Measurements from ENCODE around the gene EHBP1. TPM values are rescaled to one million over a fixed set of nuclear protein-coding genes. Genes with fewer than 3 reads are reported as not detected.

The EHBP1 gene
- total and polyA plus RNA-seq, 2 donors (not counting 1 experiment from before 2014, with no cell fraction given) = 129 to 191 TPM

DNA sequence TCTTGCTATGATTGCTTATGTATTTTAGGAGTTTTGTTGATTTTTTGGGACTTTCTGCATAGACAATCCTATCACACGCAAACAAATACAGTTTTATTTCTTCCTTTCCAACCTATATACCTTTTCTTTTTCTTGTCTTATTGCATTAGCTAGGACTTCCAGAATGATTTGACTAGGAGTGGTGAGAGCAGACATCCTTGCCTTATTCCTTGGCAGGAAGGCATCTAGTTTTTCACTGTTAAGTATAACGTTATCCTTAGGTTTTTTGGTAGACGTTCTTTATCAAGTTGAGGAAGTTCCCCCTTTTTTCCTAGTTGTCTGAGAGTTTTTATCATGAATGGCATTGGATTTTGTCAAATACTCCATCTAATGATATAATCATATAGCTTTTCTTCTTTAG, 25.8 kb downstream of the EHBP1 start:
- H3K79me2 ChIP-seq (ENCODE audit: control insufficient read depth, insufficient read depth, low read length) = peaks cover 80% of the 10 kb centered on the region

DNA sequence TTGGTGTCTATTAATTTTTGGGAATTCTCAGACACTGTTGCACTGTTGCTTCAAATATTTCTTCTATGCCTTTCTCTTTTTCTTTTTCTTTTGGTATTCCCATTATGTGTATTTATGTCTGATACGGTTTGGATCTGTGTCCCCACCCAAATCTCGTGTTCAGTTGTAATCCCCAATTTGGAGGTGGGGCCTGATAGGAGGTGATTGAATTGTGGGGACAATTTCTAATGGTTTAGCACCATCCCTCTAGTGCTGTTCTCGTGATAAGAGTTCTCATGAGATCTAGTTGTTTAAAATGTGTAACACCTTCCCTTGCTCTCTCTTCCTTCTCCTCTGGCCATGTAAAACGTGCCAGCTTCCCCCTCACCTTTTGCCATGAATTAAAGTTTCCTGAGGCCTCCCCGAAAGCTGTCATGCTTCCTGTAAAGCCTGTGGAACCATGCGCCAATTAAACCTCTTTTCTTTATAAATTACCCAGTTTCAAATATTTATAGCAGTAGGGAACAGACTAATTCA, 26.8 kb downstream of the EHBP1 start:
- no peaks in the 10 kb centered on the region for H3K36me3 ChIP-seq (ENCODE audit: control insufficient read depth, insufficient read depth, low read length)
- no peak overlapping the region for H3K4me3 ChIP-seq (replicated peaks in 1 of 4; ENCODE audit: control extremely low read depth in 1 of 4, insufficient read depth in 1 of 4, low read depth in 3 of 4, low read length in 4 of 4)
- H3K27me3 ChIP-seq (ENCODE audit: control insufficient read depth, insufficient read depth, low read length) = no peaks in the 10 kb centered on the region
- TF ChIP-seq EZH2 (IDR thresholded peaks at IDR 0.05; ENCODE audit: low read length, missing control alignments) = no peak
- TF ChIP-seq, protein P1, sequence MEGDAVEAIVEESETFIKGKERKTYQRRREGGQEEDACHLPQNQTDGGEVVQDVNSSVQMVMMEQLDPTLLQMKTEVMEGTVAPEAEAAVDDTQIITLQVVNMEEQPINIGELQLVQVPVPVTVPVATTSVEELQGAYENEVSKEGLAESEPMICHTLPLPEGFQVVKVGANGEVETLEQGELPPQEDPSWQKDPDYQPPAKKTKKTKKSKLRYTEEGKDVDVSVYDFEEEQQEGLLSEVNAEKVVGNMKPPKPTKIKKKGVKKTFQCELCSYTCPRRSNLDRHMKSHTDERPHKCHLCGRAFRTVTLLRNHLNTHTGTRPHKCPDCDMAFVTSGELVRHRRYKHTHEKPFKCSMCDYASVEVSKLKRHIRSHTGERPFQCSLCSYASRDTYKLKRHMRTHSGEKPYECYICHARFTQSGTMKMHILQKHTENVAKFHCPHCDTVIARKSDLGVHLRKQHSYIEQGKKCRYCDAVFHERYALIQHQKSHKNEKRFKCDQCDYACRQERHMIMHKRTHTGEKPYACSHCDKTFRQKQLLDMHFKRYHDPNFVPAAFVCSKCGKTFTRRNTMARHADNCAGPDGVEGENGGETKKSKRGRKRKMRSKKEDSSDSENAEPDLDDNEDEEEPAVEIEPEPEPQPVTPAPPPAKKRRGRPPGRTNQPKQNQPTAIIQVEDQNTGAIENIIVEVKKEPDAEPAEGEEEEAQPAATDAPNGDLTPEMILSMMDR (conservative IDR thresholded peaks at IDR 0.05 in 1 of 2, IDR thresholded peaks at IDR 0.05 in 1 of 2; ENCODE audit: low read depth in 1 of 2, low read length in 2 of 2) = no peak
- H4K20me1 ChIP-seq (ENCODE audit: control insufficient read depth, extremely low read depth, insufficient read depth, low read length) = peaks cover 2% of the 10 kb centered on the region
- H3K4me2 ChIP-seq (ENCODE audit: extremely low read depth, insufficient read depth, low read length) = no peak overlapping the region
- no peak for DNase-seq (ENCODE audit: low read depth in 2 of 2)
- H3K4me1 ChIP-seq (ENCODE audit: control insufficient read depth, extremely low read depth, insufficient read depth, low read length) = peaks cover 2% of the 10 kb centered on the region
- no peaks in the 10 kb centered on the region for H3K9me3 ChIP-seq (ENCODE audit: control insufficient read depth, insufficient read depth, low read depth, low read length)
- H3K9ac ChIP-seq (ENCODE audit: insufficient read depth, low read length) = no peak overlapping the region
- no peak overlapping the region for H3K27ac ChIP-seq (ENCODE audit: insufficient read depth, low read length)
- H3K79me2 ChIP-seq (ENCODE audit: control insufficient read depth, insufficient read depth, low read length) = peaks cover 80% of the 10 kb centered on the region
- no peak overlapping the region for H2AFZ ChIP-seq (ENCODE audit: low read length)

More for the DNA sequence above, 25.8 kb downstream of the EHBP1 start:
- H3K9ac ChIP-seq (ENCODE audit: insufficient read depth, low read length) = no peak overlapping the region
- no peak overlapping the region for H3K4me2 ChIP-seq (ENCODE audit: extremely low read depth, insufficient read depth, low read length)
- H3K4me1 ChIP-seq (ENCODE audit: control insufficient read depth, extremely low read depth, insufficient read depth, low read length) = peaks cover 2% of the 10 kb centered on the region
- no peak for TF ChIP-seq EZH2 (IDR thresholded peaks at IDR 0.05; ENCODE audit: low read length, missing control alignments)
- TF ChIP-seq, protein P1 (conservative IDR thresholded peaks at IDR 0.05 in 1 of 2, IDR thresholded peaks at IDR 0.05 in 1 of 2; ENCODE audit: low read depth in 1 of 2, low read length in 2 of 2) = no peak
- no peak for DNase-seq (ENCODE audit: low read depth in 2 of 2)
- H3K4me3 ChIP-seq (replicated peaks in 1 of 4; ENCODE audit: control extremely low read depth in 1 of 4, insufficient read depth in 1 of 4, low read depth in 3 of 4, low read length in 4 of 4) = no peak overlapping the region
- no peak overlapping the region for H3K27ac ChIP-seq (ENCODE audit: insufficient read depth, low read length)
- no peaks in the 10 kb centered on the region for H3K27me3 ChIP-seq (ENCODE audit: control insufficient read depth, insufficient read depth, low read length)
- H3K36me3 ChIP-seq (ENCODE audit: control insufficient read depth, insufficient read depth, low read length) = no peaks in the 10 kb centered on the region
- no peaks in the 10 kb centered on the region for H3K9me3 ChIP-seq (ENCODE audit: control insufficient read depth, insufficient read depth, low read depth, low read length)
- no peak overlapping the region for H2AFZ ChIP-seq (ENCODE audit: low read length)
- H4K20me1 ChIP-seq (ENCODE audit: control insufficient read depth, extremely low read depth, insufficient read depth, low read length) = peaks cover 2% of the 10 kb centered on the region

DNA sequence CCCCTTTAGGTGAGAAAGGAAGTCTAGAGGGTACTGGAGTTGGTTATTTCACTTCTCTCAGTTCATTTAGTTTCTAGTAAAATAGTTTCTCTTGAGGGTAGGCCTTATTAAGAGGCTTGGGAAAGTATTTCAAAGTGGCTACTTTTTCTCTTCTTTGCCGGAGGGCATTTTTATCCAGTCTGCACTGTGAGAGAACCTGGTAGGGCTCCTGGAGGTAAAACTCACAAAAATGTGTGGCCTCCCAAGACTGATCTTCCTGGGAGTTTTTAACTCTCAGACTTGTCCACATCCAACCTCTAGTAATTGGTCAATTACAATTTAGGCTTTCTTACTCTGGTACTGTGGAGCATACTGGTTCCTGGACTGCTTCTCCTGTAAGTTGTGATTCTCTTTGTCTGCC, 28.0 kb downstream of the EHBP1 start:
- no peak for TF ChIP-seq EZH2 (IDR thresholded peaks at IDR 0.05; ENCODE audit: low read length, missing control alignments)
- TF ChIP-seq, protein P1 (conservative IDR thresholded peaks at IDR 0.05 in 1 of 2, IDR thresholded peaks at IDR 0.05 in 1 of 2; ENCODE audit: low read depth in 1 of 2, low read length in 2 of 2) = no peak
- Histone ChIP-seq H3K9ac (ENCODE audit: insufficient read depth, low read length) (no peak overlapping the region), H2AFZ (ENCODE audit: low read length) (no peak overlapping the region), H3K27ac (ENCODE audit: insufficient read depth, low read length) (no peak overlapping the region), H3K4me1 (ENCODE audit: control insufficient read depth, extremely low read depth, insufficient read depth, low read length) (peaks cover 2% of the 10 kb centered on the region), H3K9me3 (ENCODE audit: control insufficient read depth, insufficient read depth, low read depth, low read length) (no peaks in the 10 kb centered on the region), H3K4me2 (ENCODE audit: extremely low read depth, insufficient read depth, low read length) (peak overlapping the region; percentile 8), H3K4me3 (replicated peaks in 1 of 4; ENCODE audit: control extremely low read depth in 1 of 4, insufficient read depth in 1 of 4, low read depth in 3 of 4, low read length in 4 of 4) (no peak overlapping the region), H3K27me3 (ENCODE audit: control insufficient read depth, insufficient read depth, low read length) (no peaks in the 10 kb centered on the region), H3K79me2 (ENCODE audit: control insufficient read depth, insufficient read depth, low read length) (peaks cover 81% of the 10 kb centered on the region), H4K20me1 (ENCODE audit: control insufficient read depth, extremely low read depth, insufficient read depth, low read length) (peaks cover 2% of the 10 kb centered on the region), H3K36me3 (ENCODE audit: control insufficient read depth, insufficient read depth, low read length) (no peaks in the 10 kb centered on the region)
- no peak for DNase-seq (ENCODE audit: low read depth in 2 of 2)

Measured in fibroblast of lung (primary cell).